HG03175 (cell line): ENCODE results near the gene PSD4.
"Not testable (repeated sequence)": the region's sequence is repeated elsewhere in the genome, so short reads cannot be mapped to it uniquely, and the experiment has no call there.

Experiments
- ATAC-seq: cut with Tn5 transposase; IDR thresholded peaks from one replicate; pipeline ENCODE4 v1.9.1; 2021; ENCODE audit warnings: mild to moderate bottlenecking, moderate library complexity; ENCODE audit not compliant: unreplicated experiment

Gene PSD4

DNA sequence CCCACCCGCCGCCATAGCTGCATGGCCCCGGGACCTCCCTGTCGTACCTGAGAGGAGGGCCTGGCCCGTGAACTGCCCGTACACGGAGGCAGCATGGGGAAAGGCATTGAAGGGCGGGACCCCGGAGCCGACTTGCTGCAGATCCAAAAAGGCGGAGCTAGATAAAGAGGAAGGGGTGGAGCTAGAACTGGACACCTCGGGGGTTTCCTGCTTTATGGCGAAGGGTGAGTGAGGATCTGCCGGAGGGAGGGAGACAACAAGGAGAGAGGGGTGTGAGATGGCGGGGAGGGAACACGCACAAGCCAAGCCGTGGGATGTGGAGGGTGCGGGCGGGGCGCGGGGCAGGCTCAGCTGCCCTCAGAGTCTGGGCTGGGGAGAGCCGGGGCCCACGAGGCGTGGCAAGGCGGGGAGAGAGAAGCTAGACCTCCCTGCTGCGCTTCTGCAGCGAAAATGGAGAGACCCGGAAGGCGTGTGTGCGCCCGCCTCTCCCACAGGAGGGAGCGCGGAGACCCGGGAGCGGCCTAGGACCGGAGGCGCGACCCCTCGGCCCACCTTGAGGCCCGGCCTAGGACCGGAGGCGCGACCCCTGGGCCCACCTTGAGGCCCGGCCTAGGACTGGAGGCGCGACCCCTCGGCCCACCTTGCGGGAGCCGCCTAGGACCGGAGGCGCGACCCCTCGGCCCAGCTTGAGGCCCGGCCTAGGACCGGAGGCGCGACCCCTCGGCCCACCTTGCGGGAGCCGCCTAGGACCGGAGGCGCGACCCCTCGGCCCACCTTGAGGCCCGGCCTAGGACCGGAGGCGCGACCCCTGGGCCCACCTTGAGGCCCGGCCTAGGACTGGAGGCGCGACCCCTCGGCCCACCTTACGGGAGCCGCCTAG is 61.8 kb downstream of the PSD4 start:
- ATAC-seq: not testable (repeated sequence)

GRCh38 chr2:113236367-113237159 is 62.8 kb downstream of the PSD4 start:
- ATAC-seq: no peak

DNA sequence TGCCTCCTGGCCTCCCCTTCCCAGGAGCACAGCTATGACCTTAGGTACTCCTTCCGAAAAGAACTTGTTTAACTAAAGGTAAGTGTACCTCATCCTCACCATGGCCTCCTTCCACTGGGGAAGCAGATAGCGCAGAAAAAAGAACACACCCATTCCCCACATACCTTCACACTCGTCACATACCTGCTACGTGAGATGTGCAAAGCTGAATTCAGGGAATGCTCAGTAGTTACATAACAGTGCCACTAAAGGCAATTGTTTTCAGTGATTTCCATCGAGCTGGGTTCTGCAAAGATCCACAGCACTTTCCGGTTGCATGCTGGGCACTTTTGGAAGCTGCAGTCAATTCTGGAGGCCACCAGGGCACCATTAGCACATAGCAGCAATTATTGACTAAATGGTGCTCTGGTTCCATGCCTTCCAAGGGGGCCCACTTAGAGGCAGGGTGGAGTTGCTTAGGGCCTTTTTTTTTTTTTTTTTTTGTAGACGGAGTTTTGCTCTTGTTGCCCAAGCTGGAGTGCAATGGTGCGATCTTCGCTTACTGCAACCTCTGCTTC is 63.9 kb downstream of the PSD4 start:
- no peak for ATAC-seq

DNA sequence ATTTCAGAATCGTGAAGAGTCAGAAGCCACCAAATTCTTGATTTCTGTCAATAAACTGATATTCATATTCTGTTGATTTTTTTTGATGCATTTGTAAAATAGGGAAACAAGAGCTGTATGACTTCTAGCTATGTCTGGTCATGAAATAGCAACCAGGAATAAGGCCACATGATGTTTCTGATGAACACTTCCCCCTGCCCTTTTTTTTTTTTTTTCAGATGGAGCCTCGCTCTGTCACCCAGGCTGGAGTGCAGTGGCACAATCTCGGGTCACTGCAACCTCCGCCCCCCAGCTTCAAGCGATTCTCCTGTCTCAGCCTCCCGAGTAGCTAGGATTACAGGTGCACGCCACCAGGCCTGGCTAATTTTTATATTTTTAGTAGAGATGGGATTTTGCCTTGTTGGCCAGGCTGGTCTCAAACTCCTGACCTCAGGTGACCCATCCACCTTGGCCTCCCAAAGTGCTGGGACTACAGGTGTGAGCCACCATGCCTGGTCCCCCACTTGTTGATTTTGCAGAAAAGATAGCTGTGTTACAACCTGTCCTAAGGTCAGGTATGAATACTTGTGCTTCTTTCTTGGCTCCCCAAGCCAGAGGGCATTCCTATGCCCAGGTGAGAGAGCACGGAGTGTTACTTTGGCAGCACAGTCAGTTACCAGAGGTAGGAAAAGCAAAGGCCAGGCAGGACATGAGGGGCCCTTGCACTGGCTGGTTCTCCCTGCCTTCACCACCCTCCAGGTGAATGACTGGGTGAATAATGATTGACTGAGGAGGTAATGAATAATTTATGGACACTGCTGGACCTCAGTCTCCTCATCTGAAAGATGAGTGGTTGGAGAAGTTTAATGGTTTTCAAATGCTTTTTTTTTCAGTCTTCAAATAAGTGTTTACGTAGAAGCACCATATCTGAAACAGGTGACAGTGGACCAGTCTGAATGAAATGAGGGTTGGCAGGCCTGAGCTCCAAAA is 65.4 kb downstream of the PSD4 start:
- ATAC-seq: no peak

- ATAC-seq: no peak
These were observed 66.6 kb downstream of the PSD4 start for GRCh38 chr2:113240150-113240914.

DNA sequence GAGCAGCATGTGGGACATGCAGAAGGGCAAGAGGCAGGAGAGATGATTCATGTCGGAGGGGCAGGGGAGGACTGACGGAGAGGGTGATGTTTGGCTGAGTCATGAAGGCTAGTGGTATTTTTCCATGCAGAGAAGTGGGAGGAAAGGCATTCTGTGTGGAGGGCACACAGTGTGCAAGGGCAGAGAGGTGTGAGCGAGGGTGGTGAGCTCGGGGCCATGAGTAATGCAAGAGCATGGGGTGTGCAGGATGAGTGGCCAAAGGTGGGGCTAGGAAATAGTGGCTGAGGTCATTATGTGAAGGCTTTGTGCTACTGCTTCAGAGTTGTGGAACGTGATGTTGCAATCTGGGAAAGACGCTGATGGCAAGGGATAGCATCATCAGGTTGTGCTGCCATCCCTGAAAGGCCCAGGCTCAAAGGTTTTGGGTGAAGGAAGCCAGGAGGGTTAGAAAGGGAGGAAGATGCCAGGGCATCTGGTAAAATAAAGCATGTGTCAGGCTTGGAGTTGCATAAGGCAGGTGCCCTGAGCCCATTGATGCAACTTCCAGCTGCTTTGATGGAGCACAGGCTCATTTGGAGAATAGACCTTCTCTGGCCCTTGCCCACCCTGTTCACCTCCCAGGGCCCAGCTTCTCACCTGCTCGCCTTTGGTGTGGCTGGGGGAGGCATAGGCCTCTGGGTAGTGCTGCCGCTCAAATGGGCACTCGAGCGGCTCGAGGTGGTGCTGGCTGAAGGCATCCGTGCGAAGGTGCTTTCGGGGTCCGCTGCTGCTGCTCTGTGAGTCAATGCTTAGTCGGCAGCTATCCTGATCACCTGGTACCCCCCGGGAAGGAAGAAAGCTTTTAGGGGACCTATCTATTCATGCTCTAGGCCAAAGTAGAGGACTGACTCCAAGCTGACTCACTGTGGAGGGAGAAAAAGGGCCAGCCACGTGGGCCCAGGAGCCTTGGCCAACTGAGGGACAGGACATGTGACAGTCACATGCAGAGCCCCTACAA is 67.4 kb downstream of the PSD4 start:
- no peak for ATAC-seq

DNA sequence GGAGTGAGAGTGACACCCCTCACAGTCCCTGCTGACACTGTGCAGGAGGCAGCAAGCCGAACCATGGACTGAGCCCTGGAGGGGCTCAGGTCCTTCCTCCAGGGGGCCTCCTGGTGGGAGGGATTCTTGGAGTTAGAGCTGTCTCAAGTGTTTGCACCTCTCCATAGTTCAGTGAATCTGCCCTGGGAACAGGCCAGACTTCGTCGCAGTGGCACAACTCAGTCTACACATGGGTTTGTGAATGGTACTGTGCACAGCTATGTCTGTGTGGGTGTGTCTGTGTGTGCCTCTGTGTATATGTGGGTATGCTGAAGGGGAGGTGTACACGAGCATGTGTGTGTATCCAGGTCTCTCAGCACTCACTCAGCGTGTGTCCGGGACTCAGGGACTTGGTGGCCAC is 68.6 kb downstream of the PSD4 start:
- ATAC-seq: no peak

DNA sequence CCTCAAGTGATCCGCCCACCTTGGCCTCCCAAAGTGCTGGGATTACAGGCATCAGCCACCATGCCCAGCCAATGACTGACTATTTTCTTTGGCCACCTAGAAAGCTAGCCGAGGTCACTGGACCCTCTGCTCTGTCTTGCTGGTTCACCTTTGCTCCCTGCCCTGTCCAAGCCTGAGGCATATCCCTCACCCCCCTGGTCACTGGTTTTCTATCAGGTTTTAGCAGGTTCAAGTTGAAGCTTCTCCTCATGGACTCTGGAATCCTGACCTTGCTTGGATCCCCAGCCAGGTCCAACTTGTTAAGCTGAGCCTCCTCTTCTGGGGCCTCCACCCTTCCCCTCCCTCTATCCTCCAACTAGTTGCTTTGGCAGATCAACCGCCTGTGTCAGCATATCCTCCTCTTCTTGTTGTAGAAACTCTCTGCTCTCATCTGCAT is 71.5 kb downstream of the PSD4 start:
- no peak for ATAC-seq

GRCh38 chr2:113246606-113247005 is 72.8 kb downstream of the PSD4 start:
- no peak for ATAC-seq

GRCh38 chr2:113248997-113249770 is 75.4 kb downstream of the PSD4 start:
- ATAC-seq: peak; percentile 68

GRCh38 chr2:113251118-113251517 is 77.3 kb downstream of the PSD4 start:
- no peak for ATAC-seq

GRCh38 chr2:113252047-113252590 is 78.3 kb downstream of the PSD4 start:
- no peak for ATAC-seq

GRCh38 chr2:113253453-113253852 is 79.7 kb downstream of the PSD4 start:
- no peak for ATAC-seq

- ATAC-seq: no peak
These were observed 81.6 kb downstream of the PSD4 start for GRCh38 chr2:113255140-113256070.

GRCh38 chr2:113257516-113258264 is 83.9 kb downstream of the PSD4 start:
- no peak for ATAC-seq
